ENCODE measurements around the gene MYO1B.

GRCh38 chr2:191363267-191363666 is 118.1 kb downstream of the MYO1B start:
- TF ChIP-seq CTCF (IDR thresholded peaks at IDR 0.05), result no peak
- no peak for TF ChIP-seq ZFX (IDR thresholded peaks at IDR 0.05; ENCODE audit: borderline replicate concordance)

Measured in 22Rv1 (cell line).